GM18526 (cell line): ENCODE results near the gene GPC1.

ENCODE experiments used
- POLR2A ChIP-seq: IDR thresholded peaks from 3 replicates; pipeline ENCODE4 v1.6.1; 2011; ENCODE audit not compliant: insufficient read length; ENCODE audit errors: extremely low read depth

The GPC1 gene, protein sequence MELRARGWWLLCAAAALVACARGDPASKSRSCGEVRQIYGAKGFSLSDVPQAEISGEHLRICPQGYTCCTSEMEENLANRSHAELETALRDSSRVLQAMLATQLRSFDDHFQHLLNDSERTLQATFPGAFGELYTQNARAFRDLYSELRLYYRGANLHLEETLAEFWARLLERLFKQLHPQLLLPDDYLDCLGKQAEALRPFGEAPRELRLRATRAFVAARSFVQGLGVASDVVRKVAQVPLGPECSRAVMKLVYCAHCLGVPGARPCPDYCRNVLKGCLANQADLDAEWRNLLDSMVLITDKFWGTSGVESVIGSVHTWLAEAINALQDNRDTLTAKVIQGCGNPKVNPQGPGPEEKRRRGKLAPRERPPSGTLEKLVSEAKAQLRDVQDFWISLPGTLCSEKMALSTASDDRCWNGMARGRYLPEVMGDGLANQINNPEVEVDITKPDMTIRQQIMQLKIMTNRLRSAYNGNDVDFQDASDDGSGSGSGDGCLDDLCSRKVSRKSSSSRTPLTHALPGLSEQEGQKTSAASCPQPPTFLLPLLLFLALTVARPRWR

GRCh38 chr2:240435457-240435947 is at the start of gene GPC1:
GPC1 (plus strand) TSS chr2:240435663; CDS start chr2:240435919, 256 bp downstream.
- TF ChIP-seq POLR2A: no peak

DNA sequence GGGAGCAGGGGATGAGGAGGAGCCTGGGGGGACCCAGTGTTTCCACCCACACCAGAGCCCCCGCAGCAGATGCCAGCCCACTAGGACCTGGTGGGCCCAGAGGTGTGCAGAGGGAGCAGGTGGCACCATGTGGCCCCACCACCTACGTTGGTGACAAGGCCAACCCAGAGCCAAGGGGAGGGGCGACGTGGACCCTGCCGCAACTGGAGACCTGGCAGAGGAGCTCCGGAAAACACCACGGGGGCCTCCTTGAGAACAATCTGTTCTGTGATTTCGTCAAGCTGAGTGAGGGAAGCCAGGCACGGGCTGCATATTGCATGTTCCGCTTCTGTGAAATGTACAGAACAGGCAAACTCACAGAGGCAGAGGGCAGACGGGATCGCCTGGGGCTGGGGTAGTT is 49.1 kb upstream of the GPC1 start:
- no peak for TF ChIP-seq POLR2A

DNA sequence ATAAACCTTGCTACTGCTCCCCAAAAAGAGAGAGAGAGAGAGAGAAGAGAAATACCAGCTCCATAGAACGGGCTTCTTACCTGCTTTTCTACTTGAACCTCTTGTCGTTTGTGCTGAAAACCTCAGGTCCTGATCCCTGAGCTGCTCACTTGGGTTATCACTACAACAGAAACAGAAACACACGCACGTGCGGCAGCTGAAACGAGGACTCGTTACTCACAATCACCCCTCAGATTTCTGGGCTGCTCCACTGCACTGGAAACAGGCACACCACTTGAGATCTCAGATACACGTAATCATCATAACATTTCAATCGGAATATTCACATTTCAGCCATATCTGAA is 48.2 kb upstream of the GPC1 start:
- TF ChIP-seq POLR2A: no peak

GRCh38 chr2:240387669-240388358 is 47.6 kb upstream of the GPC1 start:
- TF ChIP-seq POLR2A: no peak

DNA sequence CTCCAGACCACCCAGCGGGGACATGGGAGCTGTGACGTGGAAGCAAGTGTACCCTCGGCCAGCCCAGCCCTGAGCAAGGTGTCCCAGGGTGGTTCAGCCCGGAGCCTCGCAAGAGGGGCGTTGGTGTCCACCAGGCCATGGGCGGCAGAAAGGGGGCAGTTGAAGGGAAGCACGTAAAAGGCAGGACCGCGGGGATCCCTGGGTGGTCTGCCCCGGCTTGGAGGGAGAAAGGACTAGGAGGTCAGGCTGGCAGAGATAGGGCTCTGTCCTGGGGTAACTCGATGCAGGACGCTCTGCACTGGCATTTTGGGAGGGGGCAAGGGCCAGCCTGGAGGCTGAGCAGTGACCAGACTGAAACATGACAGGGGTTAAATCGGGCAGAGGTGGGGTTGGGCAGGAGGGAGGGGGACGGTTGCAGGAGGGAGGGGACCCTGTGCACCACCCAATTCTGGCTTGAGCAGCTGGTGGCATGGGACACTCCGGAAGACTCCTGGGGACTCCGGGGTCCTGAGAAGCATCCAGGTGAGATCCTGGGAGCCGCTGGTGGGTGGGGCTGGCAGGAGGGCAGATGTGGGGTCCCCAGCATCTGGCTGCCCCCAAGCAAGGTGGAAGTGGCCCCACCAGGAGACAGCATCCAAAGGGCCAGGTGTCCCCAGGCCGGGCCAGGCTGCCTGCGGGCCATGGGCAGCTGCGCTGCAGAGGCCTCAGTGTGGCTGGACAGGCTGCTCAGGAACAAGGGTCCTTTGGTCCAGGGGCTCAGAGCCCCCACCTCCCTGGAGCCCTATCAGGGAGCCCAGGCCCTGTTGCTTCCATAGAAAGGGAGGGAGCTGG is 46.8 kb upstream of the GPC1 start:
- TF ChIP-seq POLR2A: no peak

DNA sequence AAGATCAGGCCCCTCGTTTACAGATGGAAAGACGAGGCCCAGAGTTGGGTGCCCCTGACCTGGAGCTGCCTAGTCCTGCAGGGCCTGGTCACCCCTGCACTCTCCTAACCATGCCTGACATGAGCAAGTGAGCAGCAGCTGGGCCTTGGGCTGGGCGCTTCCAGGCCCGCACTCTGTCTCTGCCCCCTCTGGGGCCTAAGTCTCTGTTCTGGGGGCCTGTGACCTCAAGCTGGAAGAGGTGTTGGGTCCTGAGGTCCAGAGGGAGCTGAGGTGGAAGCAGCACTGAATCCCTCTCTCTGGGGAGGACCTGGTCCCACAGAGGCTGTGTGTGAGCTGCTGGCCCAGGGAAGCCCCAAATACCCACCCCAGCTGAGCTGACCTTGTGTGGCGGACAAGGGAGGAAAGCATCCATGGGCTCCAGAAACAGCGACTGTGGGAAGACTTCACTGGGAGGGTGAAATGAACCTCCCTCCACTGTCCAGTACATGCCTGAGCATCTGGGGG is 46.1 kb upstream of the GPC1 start:
- no peak for TF ChIP-seq POLR2A

- TF ChIP-seq POLR2A: no peak
These were observed 45.1 kb upstream of the GPC1 start for GRCh38 chr2:240390091-240391073.

GRCh38 chr2:240391111-240392051 is 44.1 kb upstream of the GPC1 start:
- TF ChIP-seq POLR2A: no peak

GRCh38 chr2:240392084-240392947 is 43.1 kb upstream of the GPC1 start:
- TF ChIP-seq POLR2A: no peak

DNA sequence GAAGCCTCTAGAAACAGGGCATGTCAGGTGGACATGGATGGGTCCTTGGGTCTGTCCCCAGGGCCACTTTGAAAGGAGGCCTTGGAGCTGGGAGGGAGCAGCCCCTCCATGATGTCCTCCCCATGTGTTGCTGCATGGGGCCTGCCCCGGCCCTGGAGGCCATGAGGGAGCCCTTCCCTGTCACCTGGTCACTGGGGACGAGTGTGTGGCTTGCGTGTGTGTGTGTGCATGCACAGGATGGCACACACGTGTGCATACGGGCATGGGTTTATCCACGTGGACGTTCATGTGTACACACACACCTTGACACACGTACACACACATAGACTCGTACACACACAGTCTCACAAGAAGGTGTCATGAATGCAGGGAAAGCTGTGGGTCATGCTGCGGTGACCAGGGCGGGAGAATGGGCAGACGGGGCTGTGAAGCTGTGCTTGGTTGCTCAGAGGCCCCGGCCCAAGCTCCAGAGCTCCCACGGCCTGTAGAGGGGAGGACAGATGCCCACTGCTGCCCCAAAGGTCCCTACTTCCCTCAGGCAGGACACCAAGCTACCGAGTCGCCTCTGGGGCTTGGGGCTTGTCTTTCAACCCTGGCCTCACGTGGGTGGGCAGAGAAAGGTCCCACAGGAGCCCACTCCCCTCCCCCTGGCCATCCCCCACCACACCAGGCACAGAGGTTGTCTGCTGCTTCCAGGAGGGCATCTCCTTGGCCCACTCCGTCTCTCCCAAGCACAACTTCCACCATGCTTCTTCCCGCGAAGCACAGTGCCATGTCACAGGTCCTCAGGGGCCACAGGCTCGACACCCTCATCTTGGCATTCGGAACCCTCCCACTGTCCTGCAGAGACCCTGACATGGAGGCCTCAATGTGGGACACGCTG is 42.3 kb upstream of the GPC1 start:
- no peak for TF ChIP-seq POLR2A

- no peak for TF ChIP-seq POLR2A
These were observed 41.5 kb upstream of the GPC1 start for GRCh38 chr2:240393831-240394410.

- TF ChIP-seq POLR2A: no peak
These were observed 40.9 kb upstream of the GPC1 start for GRCh38 chr2:240394549-240394948.
